Adipose tissue (tissue), 3 donors: ENCODE measurements around the gene KRTAP20-4. TPM values are rescaled to one million over a fixed set of nuclear protein-coding genes. Genes with fewer than 3 reads are reported as not detected.

ENCODE experiments used
- H3K27ac ChIP-seq: one replicate; pipeline ENCODE4 v1.5.1; 2013; ENCODE audit warnings: low read depth, low read length
- whole genome bisulfite sequencing, 3 donors: extraction: QIAGEN DNeasy Blood & Tissue Kit; methylation state at CpG; one replicate each; pipeline ENCODE4 v1.1.7; 2013; 5-methylcytosine and 5-hydroxymethylcytosine counted together
- polyA plus RNA-seq, 3 donors: library from polyadenylated mRNA; stranded (reverse); fragments of 200-250 nt; gene quantifications; one replicate each; pipeline ENCODE4 v1.2.3, GENCODE V29; 2013
- donor health status: healthy with polysubstance abuse.
- donor health status: Bipolar disorder and iron deficiency.
- donor health status: healthy.

Gene KRTAP20-4
- polyA plus RNA-seq, 3 donors, result not detected

GRCh38 chr21:30638686-30639085 lies 18.3 kb downstream of the KRTAP20-4 start:
- WGBS, 3 donors, result 79 to 86% (median 85%) methylated on average over 3 of the region's 3 CpGs

GRCh38 chr21:30642564-30642963 lies 22.1 kb downstream of the KRTAP20-4 start, which contains the start of gene KRTAP20-3:
KRTAP20-3 (plus strand) TSS chr21:30642864.
- 79 to 88% (median 82%) methylated on average over 2 of the region's 2 CpGs for WGBS, 3 donors

More at GRCh38 chr21:30638686-30639085, 18.3 kb downstream of the KRTAP20-4 start:
- no peak overlapping the region for H3K27ac ChIP-seq

GRCh38 chr21:30646904-30647414 lies 26.5 kb downstream of the KRTAP20-4 start:
- H3K27ac ChIP-seq, result no peak overlapping the region
- 59 to 86% (median 68%) methylated on average over 1 of the region's 1 CpG for WGBS, 3 donors

More at GRCh38 chr21:30642564-30642963, 22.1 kb downstream of the KRTAP20-4 start, which contains the start of gene KRTAP20-3:
- H3K27ac ChIP-seq, result no peak within 1 kb of the TSS

DNA sequence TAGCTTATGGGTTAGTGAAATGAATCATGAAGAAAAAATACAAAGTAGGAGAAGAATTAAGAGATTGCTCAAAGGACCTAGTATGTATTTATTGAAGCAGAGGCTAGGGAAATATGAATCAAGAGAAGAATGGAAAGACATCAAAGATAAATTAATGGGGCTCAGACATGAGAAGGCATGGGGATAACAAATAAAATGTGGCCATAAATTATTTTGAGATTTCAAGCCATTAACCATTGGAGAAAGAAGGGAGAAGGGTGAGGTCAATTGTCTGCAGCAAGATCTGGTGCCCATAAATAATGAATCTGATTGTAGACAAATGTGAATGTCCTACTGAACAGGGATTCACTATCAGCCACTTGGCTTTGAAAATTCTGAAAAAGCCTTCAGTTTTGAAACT lies 32.5 kb downstream of the KRTAP20-4 start:
- no peak overlapping the region for H3K27ac ChIP-seq

DNA sequence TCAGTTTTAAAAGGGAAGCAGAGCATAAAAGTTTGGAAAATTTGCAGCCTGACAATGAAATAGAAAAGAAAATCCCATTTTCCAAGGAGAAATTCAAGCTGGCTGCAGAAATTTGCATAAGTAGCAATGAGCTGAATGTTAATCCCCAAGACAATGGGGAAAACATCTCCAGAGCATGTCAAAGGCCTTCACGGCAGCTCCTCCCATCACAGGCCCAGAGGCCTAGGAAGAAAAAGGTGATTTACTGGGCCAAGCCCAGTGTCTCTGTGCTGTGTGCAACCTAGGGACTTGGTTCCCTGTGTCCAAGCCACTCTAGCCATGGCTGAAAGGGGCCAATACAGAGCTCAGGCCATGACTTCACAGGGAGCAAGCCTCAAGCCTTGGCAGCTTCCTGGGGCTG lies 48.3 kb downstream of the KRTAP20-4 start:
- H3K27ac ChIP-seq, result no peak overlapping the region
- 67 to 93% (median 88%) methylated on average over 1 of the region's 1 CpG for WGBS, 3 donors

Other genes starting within 250 kb of the KRTAP20-4 start
- not detected for gene KRTAP13-2, start 248.4 kb upstream of the KRTAP20-4 start, polyA plus RNA-seq
- gene KRTAP13-1, start 224.6 kb upstream of the KRTAP20-4 start, polyA plus RNA-seq, result not detected
- gene KRTAP13-3, start 194.7 kb upstream of the KRTAP20-4 start, polyA plus RNA-seq, result not detected
- gene KRTAP13-4, start 190.4 kb upstream of the KRTAP20-4 start, polyA plus RNA-seq, result not detected
- not detected for gene KRTAP15-1, start 180.4 kb upstream of the KRTAP20-4 start, polyA plus RNA-seq
- not detected for gene KRTAP19-1, start 140.3 kb upstream of the KRTAP20-4 start, polyA plus RNA-seq
- not detected for gene KRTAP19-2, start 133.2 kb upstream of the KRTAP20-4 start, polyA plus RNA-seq
- not detected for gene KRTAP19-3, start 128.6 kb upstream of the KRTAP20-4 start, polyA plus RNA-seq
- gene KRTAP19-4, start 123.5 kb upstream of the KRTAP20-4 start, polyA plus RNA-seq, result not detected
- gene KRTAP19-5, start 118.5 kb upstream of the KRTAP20-4 start, polyA plus RNA-seq, result not detected
- gene KRTAP19-6, start 78.8 kb upstream of the KRTAP20-4 start, polyA plus RNA-seq, result not detected
- gene KRTAP19-7, start 59.3 kb upstream of the KRTAP20-4 start, polyA plus RNA-seq, result not detected
- not detected for gene KRTAP22-2, start 30.2 kb upstream of the KRTAP20-4 start, polyA plus RNA-seq
- gene KRTAP6-3, start 28.2 kb upstream of the KRTAP20-4 start, polyA plus RNA-seq, result not detected
- not detected for gene KRTAP6-2, start 21.7 kb upstream of the KRTAP20-4 start, polyA plus RNA-seq
- gene KRTAP22-1, start 19.5 kb upstream of the KRTAP20-4 start, polyA plus RNA-seq, result not detected
- not detected for gene KRTAP6-1, start 6.7 kb upstream of the KRTAP20-4 start, polyA plus RNA-seq
- not detected for gene KRTAP20-1, start 4.2 kb upstream of the KRTAP20-4 start, polyA plus RNA-seq
- gene KRTAP20-2, start 14.6 kb downstream of the KRTAP20-4 start, polyA plus RNA-seq, result not detected
- not detected for gene KRTAP20-3, start 22.2 kb downstream of the KRTAP20-4 start, polyA plus RNA-seq
- not detected for gene KRTAP21-3, start 98.2 kb downstream of the KRTAP20-4 start, polyA plus RNA-seq
- gene KRTAP21-2, start 126.6 kb downstream of the KRTAP20-4 start, polyA plus RNA-seq, result not detected
- gene KRTAP21-1, start 134.8 kb downstream of the KRTAP20-4 start, polyA plus RNA-seq, result not detected
- gene KRTAP8-1, start 192.6 kb downstream of the KRTAP20-4 start, polyA plus RNA-seq, result not detected
- not detected for gene KRTAP7-1, start 209.1 kb downstream of the KRTAP20-4 start, polyA plus RNA-seq